Measurements from ENCODE around the gene EMB.
"Not testable (repeated sequence)": the region's sequence is repeated elsewhere in the genome, so short reads cannot be mapped to it uniquely, and the experiment has no call there.

EMB gene

GRCh38 chr5:50440651-50441492 lies at the start of gene EMB:
TSS of gene EMB (minus strand) at chr5:50441288. CDS start at chr5:50441151, 137 bp downstream.
- DNase-seq = peak; percentile 88

- not testable (repeated sequence) for DNase-seq
Observed at GRCh38 chr5:50489491-50489890, 48.4 kb upstream of the EMB start.

- not testable (repeated sequence) for DNase-seq
Observed at GRCh38 chr5:50478790-50479189, 37.7 kb upstream of the EMB start.

GRCh38 chr5:50476549-50476948 lies 35.5 kb upstream of the EMB start:
- peak; percentile 4 for DNase-seq

- not testable (repeated sequence) for DNase-seq
Observed at GRCh38 chr5:50465015-50465414, 23.9 kb upstream of the EMB start.

- DNase-seq = no peak
Observed at GRCh38 chr5:50463726-50464125, 22.6 kb upstream of the EMB start.

- DNase-seq = no peak
Observed at GRCh38 chr5:50463047-50463446, 22.0 kb upstream of the EMB start.

GRCh38 chr5:50462579-50462978 lies 21.5 kb upstream of the EMB start:
- not testable (repeated sequence) for DNase-seq

GRCh38 chr5:50458372-50458771 lies 17.3 kb upstream of the EMB start:
- not testable (repeated sequence) for DNase-seq

- DNase-seq = not testable (repeated sequence)
Observed at GRCh38 chr5:50449241-50449640, 8.2 kb upstream of the EMB start.

GRCh38 chr5:50447941-50448340 lies 6.9 kb upstream of the EMB start:
- DNase-seq = no peak

- DNase-seq = no peak
Observed at GRCh38 chr5:50447228-50447627, 6.1 kb upstream of the EMB start.

GRCh38 chr5:50445296-50445949 lies 4.3 kb upstream of the EMB start:
- peak; percentile 75 for DNase-seq

- DNase-seq = not testable (repeated sequence)
Observed at GRCh38 chr5:50442559-50443539, 1.8 kb upstream of the EMB start.

GRCh38 chr5:50441493-50441955 lies 436 bp upstream of the EMB start:
- no peak for DNase-seq

- DNase-seq = no peak
Observed at GRCh38 chr5:50439221-50439620, 1.9 kb downstream of the EMB start.

GRCh38 chr5:50438060-50438459 lies 3.0 kb downstream of the EMB start:
- not testable (repeated sequence) for DNase-seq

- peak; percentile 57 for DNase-seq
Observed at GRCh38 chr5:50435168-50435567, 5.9 kb downstream of the EMB start.

GRCh38 chr5:50431133-50431904 lies 9.8 kb downstream of the EMB start:
- DNase-seq = not testable (repeated sequence)

GRCh38 chr5:50423100-50423799 lies 17.8 kb downstream of the EMB start:
- DNase-seq = not testable (repeated sequence)
